DND-41 (cell line): Measurements from ENCODE around the gene SPECC1.

Source experiments
- ATAC-seq: fragments of 200-7000 bp; cut with Tn5 transposase; 3 replicates; pipeline ENCODE4 v1.9.1; 2021; ENCODE audit warnings: low read depth; ENCODE audit not compliant: insufficient read depth
- DNase-seq: peaks from one replicate; pipeline ENCODE4 v3.0.0-alpha.2; 2020
- H2AFZ ChIP-seq: 2 replicates; pipeline ENCODE4 v1.6.0; 2012; ENCODE audit warnings: low read depth, low read length
- H3K27ac ChIP-seq: 2 replicates; pipeline ENCODE4 v1.5.1; 2012; ENCODE audit warnings: low read length, inconsistent platforms
- H3K27me3 ChIP-seq: fragments of 200-600 bp; sonication (generic); 2 replicates; pipeline ENCODE4 v1.6.0; 2012; ENCODE audit warnings: low read length, mild to moderate bottlenecking, inconsistent platforms; ENCODE audit not compliant: insufficient read depth, poor library complexity
- H3K36me3 ChIP-seq: 2 replicates; pipeline ENCODE4 v1.5.1; 2012; ENCODE audit warnings: low read length, inconsistent platforms; ENCODE audit not compliant: insufficient read depth
- H3K4me1 ChIP-seq: 2 replicates; pipeline ENCODE4 v1.5.1; 2012; ENCODE audit warnings: mild to moderate bottlenecking, low read length; ENCODE audit not compliant: insufficient read depth
- H3K4me2 ChIP-seq: 2 replicates; pipeline ENCODE4 v1.6.0; 2012; ENCODE audit warnings: mild to moderate bottlenecking, moderate library complexity, low read length, inconsistent platforms; ENCODE audit not compliant: insufficient read depth
- H3K4me3 ChIP-seq, 2 experiments: fragments of 200-600 bp in 1 of 2; shearing (Covaris generic) in 1 of 2; 2 replicates each; pipeline ENCODE4 v1.5.1; 2012 to 2016; ENCODE audit warnings: inconsistent platforms in 2 of 2, low read length in 2 of 2, mild to moderate bottlenecking in 2 of 2, low read depth in 1 of 2, moderate library complexity in 1 of 2
- H3K79me2 ChIP-seq: 2 replicates; pipeline ENCODE4 v1.6.0; 2012; ENCODE audit warnings: low read length, inconsistent platforms; ENCODE audit not compliant: insufficient read depth
- H3K9ac ChIP-seq: 2 replicates; pipeline ENCODE4 v1.6.0; 2012; ENCODE audit warnings: low read depth, mild to moderate bottlenecking, inconsistent platforms, low read length, moderate library complexity
- H3K9me3 ChIP-seq: 2 replicates; pipeline ENCODE4 v1.5.1; 2012; ENCODE audit warnings: low read length, moderate library complexity, mild to moderate bottlenecking, inconsistent platforms; ENCODE audit not compliant: insufficient read depth, severe bottlenecking
- H4K20me1 ChIP-seq: 2 replicates; pipeline ENCODE4 v1.6.0; 2012; ENCODE audit warnings: low read length; ENCODE audit not compliant: insufficient read depth
- EZH2 ChIP-seq: IDR thresholded peaks from 3 replicates; pipeline ENCODE4 v1.6.1; 2012; ENCODE audit warnings: borderline replicate concordance, low read depth, mild to moderate bottlenecking, moderate library complexity, low read length, inconsistent platforms; ENCODE audit not compliant: severe bottlenecking
- TF ChIP-seq, protein P1 (sequence below): IDR thresholded peaks from 2 replicates; pipeline ENCODE4 v1.5.1; 2012; ENCODE audit warnings: borderline replicate concordance, low read length, moderate library complexity, mild to moderate bottlenecking; ENCODE audit not compliant: poor library complexity, severe bottlenecking; ENCODE audit errors: extremely low read depth

The SPECC1 gene

GRCh38 chr17:20228860-20229259 is 219.7 kb downstream of the SPECC1 start:
- Histone ChIP-seq H3K9ac (no peak overlapping the region), H3K9me3 (no peaks in the 10 kb centered on the region), H4K20me1 (no peaks in the 10 kb centered on the region), H3K4me2 (no peak overlapping the region), H2AFZ (no peak overlapping the region), H3K27ac (no peak overlapping the region), H3K79me2 (no peaks in the 10 kb centered on the region), H3K4me1 (no peaks in the 10 kb centered on the region), H3K36me3 (no peaks in the 10 kb centered on the region), H3K27me3 (no peaks in the 10 kb centered on the region), H3K4me3 (no peak overlapping the region)
- TF ChIP-seq, protein P1, sequence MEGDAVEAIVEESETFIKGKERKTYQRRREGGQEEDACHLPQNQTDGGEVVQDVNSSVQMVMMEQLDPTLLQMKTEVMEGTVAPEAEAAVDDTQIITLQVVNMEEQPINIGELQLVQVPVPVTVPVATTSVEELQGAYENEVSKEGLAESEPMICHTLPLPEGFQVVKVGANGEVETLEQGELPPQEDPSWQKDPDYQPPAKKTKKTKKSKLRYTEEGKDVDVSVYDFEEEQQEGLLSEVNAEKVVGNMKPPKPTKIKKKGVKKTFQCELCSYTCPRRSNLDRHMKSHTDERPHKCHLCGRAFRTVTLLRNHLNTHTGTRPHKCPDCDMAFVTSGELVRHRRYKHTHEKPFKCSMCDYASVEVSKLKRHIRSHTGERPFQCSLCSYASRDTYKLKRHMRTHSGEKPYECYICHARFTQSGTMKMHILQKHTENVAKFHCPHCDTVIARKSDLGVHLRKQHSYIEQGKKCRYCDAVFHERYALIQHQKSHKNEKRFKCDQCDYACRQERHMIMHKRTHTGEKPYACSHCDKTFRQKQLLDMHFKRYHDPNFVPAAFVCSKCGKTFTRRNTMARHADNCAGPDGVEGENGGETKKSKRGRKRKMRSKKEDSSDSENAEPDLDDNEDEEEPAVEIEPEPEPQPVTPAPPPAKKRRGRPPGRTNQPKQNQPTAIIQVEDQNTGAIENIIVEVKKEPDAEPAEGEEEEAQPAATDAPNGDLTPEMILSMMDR = no peak
- TF ChIP-seq EZH2 = no peak
- ATAC-seq (no peak), DNase-seq (no peak)

DNA sequence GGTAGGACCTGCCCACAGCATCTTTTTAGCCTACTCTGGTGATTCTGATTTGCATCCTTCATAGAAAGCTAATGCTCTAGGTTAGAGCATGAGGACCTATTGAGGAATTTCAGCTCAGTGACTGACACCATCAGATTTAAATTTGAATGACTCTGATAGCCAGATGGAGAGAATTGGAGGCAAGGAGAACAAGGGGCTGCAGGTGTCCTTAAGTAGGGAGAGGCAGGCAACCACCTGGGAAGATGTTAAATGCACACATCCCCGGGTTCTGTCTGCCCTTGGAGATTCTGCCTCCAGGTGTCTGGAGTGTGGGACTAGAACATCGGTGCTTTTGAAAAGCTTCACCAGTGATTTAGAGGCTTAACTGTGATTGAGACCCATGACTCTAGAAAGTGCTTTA is 221.8 kb downstream of the SPECC1 start:
- H4K20me1 ChIP-seq = no peaks in the 10 kb centered on the region
- no peaks in the 10 kb centered on the region for H3K36me3 ChIP-seq
- no peaks in the 10 kb centered on the region for H3K27me3 ChIP-seq
- DNase-seq (no peak), ATAC-seq (no peak)
- no peaks in the 10 kb centered on the region for H3K79me2 ChIP-seq
- no peak overlapping the region for H3K27ac ChIP-seq
- H3K9me3 ChIP-seq = no peaks in the 10 kb centered on the region
- no peaks in the 10 kb centered on the region for H3K4me1 ChIP-seq
- H3K9ac ChIP-seq = no peak overlapping the region
- TF ChIP-seq, protein P1 = no peak
- no peak for TF ChIP-seq EZH2
- H3K4me2 ChIP-seq = no peak overlapping the region
- no peak overlapping the region for H2AFZ ChIP-seq
- no peak overlapping the region for H3K4me3 ChIP-seq

DNA sequence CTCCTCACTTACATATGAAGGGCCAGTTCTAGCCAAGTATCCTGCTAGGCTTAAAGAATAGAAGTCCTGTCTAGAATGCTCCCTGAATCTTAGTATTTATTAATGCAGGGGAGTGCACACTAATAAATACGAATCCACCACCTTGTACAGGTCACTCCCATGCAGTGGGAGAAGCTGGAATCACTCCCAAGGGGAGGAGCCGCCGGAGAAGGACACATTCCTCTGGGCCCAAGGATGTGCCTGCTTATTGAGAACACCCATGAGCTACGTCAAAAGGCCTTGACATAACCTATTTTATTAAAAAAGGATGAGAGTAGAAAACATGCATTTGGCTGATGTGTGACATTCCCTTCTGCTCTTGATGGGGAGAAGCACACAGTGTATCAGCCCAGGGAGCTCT is 223.5 kb downstream of the SPECC1 start:
- Histone ChIP-seq H2AFZ (no peak overlapping the region), H3K27ac (no peak overlapping the region), H3K9me3 (no peaks in the 10 kb centered on the region), H3K36me3 (no peaks in the 10 kb centered on the region), H3K4me3 (no peak overlapping the region), H3K27me3 (no peaks in the 10 kb centered on the region), H3K4me2 (no peak overlapping the region), H3K79me2 (no peaks in the 10 kb centered on the region), H3K4me1 (no peaks in the 10 kb centered on the region), H4K20me1 (no peaks in the 10 kb centered on the region), H3K9ac (no peak overlapping the region)
- ATAC-seq (no peak), DNase-seq (no peak)
- TF ChIP-seq, protein P1 = no peak

- H3K4me3 ChIP-seq = no peak overlapping the region
- no peak for ATAC-seq
- no peak for DNase-seq
- no peak overlapping the region for H3K4me2 ChIP-seq
- no peaks in the 10 kb centered on the region for H3K27me3 ChIP-seq
- H3K9me3 ChIP-seq = no peaks in the 10 kb centered on the region
- no peaks in the 10 kb centered on the region for H4K20me1 ChIP-seq
- no peak overlapping the region for H3K27ac ChIP-seq
- no peak for TF ChIP-seq EZH2
- TF ChIP-seq, protein P1 = no peak
- no peaks in the 10 kb centered on the region for H3K4me1 ChIP-seq
- H3K36me3 ChIP-seq = no peaks in the 10 kb centered on the region
- H2AFZ ChIP-seq = no peak overlapping the region
- H3K9ac ChIP-seq = no peak overlapping the region
- no peaks in the 10 kb centered on the region for H3K79me2 ChIP-seq
Observed at GRCh38 chr17:20234276-20234675, 225.1 kb downstream of the SPECC1 start.
